Measurements from ENCODE around the gene RPS6KB2. TPM values are rescaled to one million over a fixed set of nuclear protein-coding genes. Genes with fewer than 3 reads are reported as not detected.

The RPS6KB2 gene
- total RNA-seq, 2 experiments from 2014 or later, result 54.8 to 57.4 TPM

Other genes with a start within 250 kb of the RPS6KB2 start
- gene GRK2, start 162.0 kb upstream of the RPS6KB2 start, total RNA-seq, result 100 to 1,000 TPM; 303 to 305 TPM
- gene ANKRD13D, start 139.2 kb upstream of the RPS6KB2 start, total RNA-seq, result 10 to 100 TPM; 75.4 to 78.7 TPM
- gene SSH3, start 125.0 kb upstream of the RPS6KB2 start, total RNA-seq, result 1 to 10 TPM; 7.4 to 9.1 TPM
- gene POLD4, start 74.9 kb upstream of the RPS6KB2 start, total RNA-seq, result 10 to 100 TPM; 34.1 to 36.1 TPM
- under 1 TPM; 0.79 to 0.81 TPM for gene CLCF1, start 54.9 kb upstream of the RPS6KB2 start, total RNA-seq
- gene RAD9A, start 36.5 kb upstream of the RPS6KB2 start, total RNA-seq, result 10 to 100 TPM; 29.7 to 30.6 TPM
- gene PPP1CA, start 26.6 kb upstream of the RPS6KB2 start, total RNA-seq, result 100 to 1,000 TPM; 249 to 258 TPM
- gene TBC1D10C, start 24.4 kb upstream of the RPS6KB2 start, total RNA-seq, result 100 to 1,000 TPM; 138 to 144 TPM
- gene CARNS1, start 12.8 kb upstream of the RPS6KB2 start, total RNA-seq, result 1 to 10 TPM; 6.2 to 6.9 TPM
- 100 to 1,000 TPM; 107 to 114 TPM for gene PTPRCAP, start 9.2 kb downstream of the RPS6KB2 start, total RNA-seq
- 100 to 1,000 TPM; 254 to 276 TPM for gene CORO1B, start 15.0 kb downstream of the RPS6KB2 start, total RNA-seq
- not detected for gene GPR152, start 24.2 kb downstream of the RPS6KB2 start, total RNA-seq
- gene CABP4, start 26.9 kb downstream of the RPS6KB2 start, total RNA-seq, result 1 to 10 TPM in 1 of 2 experiments, under 1 TPM in 1; 0.83 to 1.4 TPM
- 10 to 100 TPM; 56.0 to 59.2 TPM for gene TMEM134, start 40.8 kb downstream of the RPS6KB2 start, total RNA-seq
- 100 to 1,000 TPM; 145 to 146 TPM for gene AIP, start 54.5 kb downstream of the RPS6KB2 start, total RNA-seq
- 10 to 100 TPM; 87.8 to 88.1 TPM for gene PITPNM1, start 76.9 kb downstream of the RPS6KB2 start, total RNA-seq
- gene CDK2AP2, start 79.7 kb downstream of the RPS6KB2 start, total RNA-seq, result 10 to 100 TPM; 53.5 to 55.5 TPM
- not detected for gene CABP2, start 95.0 kb downstream of the RPS6KB2 start, total RNA-seq
- gene GSTP1, start 155.3 kb downstream of the RPS6KB2 start, total RNA-seq, result 100 to 1,000 TPM; 467 to 472 TPM
- 100 to 1,000 TPM; 315 to 317 TPM for gene NDUFV1, start 178.4 kb downstream of the RPS6KB2 start, total RNA-seq
- gene NUDT8, start 201.4 kb downstream of the RPS6KB2 start, total RNA-seq, result 10 to 100 TPM; 35.5 to 39.5 TPM
- not detected for gene TBX10, start 211.3 kb downstream of the RPS6KB2 start, total RNA-seq
- gene ACY3, start 222.2 kb downstream of the RPS6KB2 start, total RNA-seq, result under 1 TPM; 0.31 to 0.61 TPM
- gene ALDH3B2, start 246.1 kb downstream of the RPS6KB2 start, total RNA-seq, result not detected

Data from activated CD8-positive, alpha-beta T cell treated with anti-CD3 and anti-CD28 coated beads for 36 hours (primary cell).